H1 (cell line): ENCODE measurements around the gene CBARP. TPM values are rescaled to one million over a fixed set of nuclear protein-coding genes. Genes with fewer than 3 reads are reported as not detected.

Experiments used
- CTCF ChIA-PET: fragments of 300-600 bp; sonication (Branson Sonifier 250); formaldehyde crosslinking; loops from one replicate; lab custom pipeline; 2021; ENCODE audit not compliant: partially characterized antibody; lab: Charles Lee
- POLR2A ChIA-PET: fragments of 300-600 bp; sonication (Branson Sonifier 250); formaldehyde crosslinking; loops from one replicate; lab custom pipeline; 2021; ENCODE audit warnings: inconsistent platforms; ENCODE audit not compliant: partially characterized antibody; lab: Charles Lee
- DNase-seq, 2 experiments: peaks; one replicate each; pipeline versions ENCODE4 v3.0.0 to v3.0.0-alpha.2; 2010 to 2022; ENCODE audit warnings: low spot score in 2 of 2, low read depth in 1 of 2, mixed read lengths in 1 of 2
- FAIRE-seq: peaks from 2 replicates; lab custom pipeline; 2011; peaks lifted over from hg19 to GRCh38; lab: Jason Lieb, UNC
- H2AFZ ChIP-seq: 2 replicates; pipeline ENCODE4 v1.8.1; 2012; ENCODE audit warnings: low read length, inconsistent platforms
- H2AK5ac ChIP-seq: 2 replicates; pipeline ENCODE4 v1.6.1; 2013; ENCODE audit warnings: low read depth, low read length
- H2BK120ac ChIP-seq: replicated peaks from 2 replicates; pipeline ENCODE3; 2013; ENCODE audit warnings: low read depth, low read length, inconsistent platforms
- H2BK12ac ChIP-seq: 2 replicates; pipeline ENCODE4 v1.6.1; 2013; ENCODE audit warnings: low read depth, low read length
- H2BK15ac ChIP-seq: 2 replicates; pipeline ENCODE4 v1.6.1; 2013; ENCODE audit warnings: low read length
- H2BK20ac ChIP-seq: 2 replicates; pipeline ENCODE4 v1.6.1; 2013; ENCODE audit warnings: low read length
- H2BK5ac ChIP-seq: 2 replicates; pipeline ENCODE4 v1.6.1; 2013; ENCODE audit warnings: low read depth, low read length
- H3K14ac ChIP-seq: 2 replicates; pipeline ENCODE4 v1.6.1; 2013; ENCODE audit warnings: inconsistent platforms; ENCODE audit not compliant: insufficient read length
- H3K18ac ChIP-seq: 2 replicates; pipeline ENCODE4 v1.6.1; 2013; ENCODE audit warnings: low read length; ENCODE audit errors: extremely low read depth
- H3K23ac ChIP-seq: 2 replicates; pipeline ENCODE4 v1.6.1; 2013; ENCODE audit warnings: inconsistent platforms; ENCODE audit not compliant: insufficient read length
- H3K23me2 ChIP-seq: 2 replicates; pipeline ENCODE4 v1.6.1; 2013; ENCODE audit warnings: low read depth, low read length
- H3K27ac ChIP-seq: 2 replicates; pipeline ENCODE4 v1.6.1; 2011; ENCODE audit warnings: low read depth, low read length, inconsistent platforms
- H3K27me3 ChIP-seq, 4 experiments: replicated peaks in 1 of 4; 1 replicate in 1 of 4; 2 replicates in 3 of 4; pipeline versions ENCODE4 v1.6.1 to v1.8.1; 2011 to 2013; ENCODE audit warnings: low read length in 3 of 4, mild to moderate bottlenecking in 3 of 4, inconsistent platforms in 2 of 4, mixed read lengths in 2 of 4, moderate library complexity in 1 of 4; ENCODE audit not compliant: control insufficient read depth in 3 of 4, insufficient read depth in 3 of 4; ENCODE audit errors: extremely low read depth in 1 of 4
- H3K36me3 ChIP-seq, 4 experiments: 2 replicates each; pipeline versions ENCODE4 v1.6.1 to v1.8.1; 2011 to 2013; ENCODE audit warnings: mild to moderate bottlenecking in 4 of 4, low read length in 3 of 4, moderate library complexity in 2 of 4, control low read depth in 1 of 4, inconsistent platforms in 1 of 4; ENCODE audit not compliant: insufficient read depth in 4 of 4, control insufficient read depth in 2 of 4
- H3K4ac ChIP-seq: replicated peaks from 2 replicates; pipeline ENCODE3; 2013; ENCODE audit warnings: low read length, low read depth, mixed read lengths, inconsistent platforms; ENCODE audit not compliant: insufficient read length
- H3K4me1 ChIP-seq, 4 experiments: replicated peaks in 1 of 4; 1 replicate in 1 of 4; 2 replicates in 3 of 4; pipeline versions ENCODE4 v1.6.1 to v1.8.1; 2011 to 2013; ENCODE audit warnings: low read length in 3 of 4, inconsistent platforms in 2 of 4, mixed read lengths in 1 of 4; ENCODE audit not compliant: insufficient read depth in 4 of 4, control insufficient read depth in 3 of 4
- H3K4me2 ChIP-seq, 2 experiments: 2 replicates each; pipeline versions ENCODE4 v1.6.1 to v1.8.1; 2011 to 2013; ENCODE audit warnings: low read depth in 2 of 2, low read length in 2 of 2, control low read depth in 1 of 2, inconsistent platforms in 1 of 2, mild to moderate bottlenecking in 1 of 2; ENCODE audit not compliant: insufficient read depth in 1 of 2
- H3K4me3 ChIP-seq, 4 experiments: fragments of 200-600, 300-600 bp in 1 of 4; sonication (generic), shearing (Covaris generic), sonication (Bioruptor Twin) in 1 of 4; 2 replicates each; pipeline versions ENCODE4 v1.5.1 to v1.8.1; 2011 to 2016; ENCODE audit warnings: low read length in 4 of 4, low read depth in 3 of 4, control low read depth in 2 of 4, inconsistent platforms in 2 of 4, mild to moderate bottlenecking in 2 of 4, mixed read lengths in 1 of 4, moderate library complexity in 1 of 4; ENCODE audit not compliant: insufficient read depth in 2 of 4; ENCODE audit errors: extremely low read depth in 1 of 4
- H3K56ac ChIP-seq: replicated peaks from 2 replicates; pipeline ENCODE3; 2013; ENCODE audit warnings: low read depth, mild to moderate bottlenecking, mixed read lengths, low read length, inconsistent platforms; ENCODE audit not compliant: insufficient read length
- H3K79me1 ChIP-seq: 2 replicates; pipeline ENCODE4 v1.6.1; 2013; ENCODE audit warnings: low read depth, low read length, control low read depth
- H3K79me2 ChIP-seq, 2 experiments: 2 replicates each; pipeline versions ENCODE4 v1.6.1 to v1.8.1; 2012 to 2013; ENCODE audit warnings: low read length in 2 of 2, mild to moderate bottlenecking in 2 of 2, inconsistent platforms in 1 of 2; ENCODE audit not compliant: insufficient read depth in 2 of 2, control insufficient read depth in 1 of 2
- H3K9ac ChIP-seq, 4 experiments: replicated peaks in 1 of 4; 1 replicate in 1 of 4; 2 replicates in 3 of 4; pipeline versions ENCODE4 v1.6.1 to v1.8.1; 2011 to 2013; ENCODE audit warnings: low read depth in 3 of 4, low read length in 3 of 4, control low read depth in 2 of 4, mild to moderate bottlenecking in 2 of 4, moderate library complexity in 2 of 4, inconsistent platforms in 1 of 4; ENCODE audit errors: extremely low read depth in 1 of 4
- H3K9me3 ChIP-seq, 2 experiments: 2 replicates each; pipeline versions ENCODE4 v1.6.1 to v1.8.1; 2012 to 2013; ENCODE audit warnings: mild to moderate bottlenecking in 2 of 2, moderate library complexity in 2 of 2, control low read depth in 1 of 2, inconsistent platforms in 1 of 2, low read depth in 1 of 2, low read length in 1 of 2, mixed read lengths in 1 of 2; ENCODE audit not compliant: insufficient read depth in 2 of 2
- H4K20me1 ChIP-seq, 2 experiments: replicated peaks in 1 of 2; 2 replicates each; pipeline versions ENCODE3 to v1.8.1; 2011 to 2013; ENCODE audit warnings: inconsistent platforms in 2 of 2, low read length in 2 of 2, mild to moderate bottlenecking in 1 of 2; ENCODE audit not compliant: insufficient read depth in 2 of 2, control insufficient read depth in 1 of 2
- H4K5ac ChIP-seq: 2 replicates; pipeline ENCODE4 v1.6.1; 2013; ENCODE audit warnings: low read length, low read depth, mixed read lengths, inconsistent platforms; ENCODE audit not compliant: insufficient read length
- H4K8ac ChIP-seq: 2 replicates; pipeline ENCODE4 v1.8.0; 2013; ENCODE audit warnings: mild to moderate bottlenecking, moderate library complexity, low read length, inconsistent platforms; ENCODE audit not compliant: insufficient read depth; ENCODE audit errors: extremely low read depth
- H4K91ac ChIP-seq: replicated peaks from 2 replicates; pipeline ENCODE3; 2013; ENCODE audit warnings: low read length, mixed read lengths, inconsistent platforms; ENCODE audit not compliant: insufficient read length
- CBX5 ChIP-seq: fragments of 300-800, 300-1000 bp; sonication (generic); IDR thresholded peaks from 2 replicates; pipeline ENCODE4 v1.7.1; 2016; ENCODE audit warnings: antibody characterized with exemption, low read length, low read depth
- KDM4A ChIP-seq: IDR thresholded peaks from one replicate; pipeline ENCODE4 v1.7.1; 2012; ENCODE audit warnings: low read depth, mild to moderate bottlenecking, moderate library complexity, low read length, inconsistent platforms; ENCODE audit not compliant: severe bottlenecking
- POLR2A ChIP-seq, 2 experiments: IDR thresholded peaks; 1 replicate in 1 of 2; 2 replicates in 1 of 2; pipeline ENCODE4 v1.6.1; 2011; ENCODE audit warnings: low read depth in 2 of 2, low read length in 2 of 2, mild to moderate bottlenecking in 2 of 2; ENCODE audit errors: control extremely low read depth in 1 of 2
- POLR2AphosphoS5 ChIP-seq: IDR thresholded peaks from 2 replicates; pipeline ENCODE4 v1.6.1; 2011; ENCODE audit warnings: low read depth, low read length
- WGBS, 2 experiments: shearing (Covaris generic) in 1 of 2; methylation state at CpG; one replicate each; pipeline versions ENCODE4 v1.1.6 to v1.1.7; 2013 to 2015; ENCODE audit warnings: low lambda C conversion rate in 2 of 2, mixed read lengths in 2 of 2, inconsistent platforms in 1 of 2, low coverage in 1 of 2, missing lambda C conversion rate in 1 of 2; ENCODE audit not compliant: insufficient replicate concordance in 2 of 2, insufficient coverage in 1 of 2, insufficient read length in 1 of 2; ENCODE audit errors: extremely low coverage in 1 of 2, missing lambda C conversion rate in 1 of 2; 5-methylcytosine and 5-hydroxymethylcytosine counted together
- polyA plus RNA-seq, 7 experiments: library from polyadenylated mRNA; depleted of rRNA in 3 of 7; stranded (reverse) in 5 of 7; unstranded in 2 of 7; fragments of >200 nt in 5 of 7; fragments of 200-250 nt in 2 of 7; gene quantifications; 1 replicate in 5 of 7; 2 replicates in 1 of 7; 4 replicates in 1 of 7; pipeline versions ENCODE4 v1.2.1 to v1.2.3, GENCODE V29; 2011 to 2013; ENCODE audit warnings: missing spikeins in 2 of 7, mixed read lengths in 2 of 7
- total RNA-seq: library from RNA; stranded (reverse); fragmentation: NEBNext Ultra II Directional; extraction: Animal tissue kit (Norgen Biotek cat#: 25700); gene quantifications from 2 replicates; pipeline ENCODE4 v1.2.1, GENCODE V29; 2021

Gene CBARP
- total and polyA plus RNA-seq, 2 of the 8 experiments (the other 6 are each of a cell fraction or from before 2014, with no cell fraction given), result 4.9 to 14.7 TPM

DNA sequence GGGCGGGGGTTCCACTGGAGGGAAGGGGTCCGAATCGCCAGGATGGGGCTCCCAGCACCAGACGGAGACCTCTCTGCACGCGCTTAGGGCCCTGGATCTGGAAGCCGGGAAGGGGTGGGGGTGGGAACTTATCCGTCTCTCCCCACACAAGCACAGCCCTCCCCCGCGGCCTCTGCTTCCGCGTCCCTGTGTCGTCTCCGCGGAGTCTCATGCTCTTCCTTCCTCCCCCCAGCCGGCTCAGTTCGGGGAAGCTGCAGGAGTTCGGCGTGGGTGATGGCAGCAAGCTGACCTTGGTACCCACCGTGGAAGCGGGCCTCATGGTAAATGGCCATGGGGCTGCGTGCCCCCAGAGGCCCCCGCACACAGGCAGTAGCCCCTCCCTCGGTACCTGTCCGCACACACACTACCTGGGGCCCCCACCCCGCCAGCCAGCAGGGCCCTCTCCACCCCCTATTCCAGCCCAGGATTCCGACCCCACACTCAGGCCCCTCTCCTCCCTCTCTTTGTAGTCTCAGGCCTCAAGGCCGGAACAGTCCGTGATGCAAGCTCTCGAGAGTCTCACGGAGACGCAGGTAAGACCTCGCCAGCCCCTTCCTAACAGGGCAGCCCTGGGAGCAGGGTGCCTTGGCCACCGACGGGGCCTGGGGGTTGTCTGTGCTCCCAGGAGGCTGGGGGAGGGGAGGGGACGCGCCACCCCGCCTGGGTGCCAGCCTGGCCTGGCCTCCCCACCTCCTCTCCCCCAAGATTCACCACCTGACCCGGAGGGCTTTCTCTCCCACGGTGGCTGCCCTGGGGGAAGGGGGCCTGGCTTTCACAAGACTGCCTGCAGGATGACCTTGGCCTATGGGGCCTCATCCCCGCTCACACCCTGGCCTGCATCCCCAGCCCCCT lies 13.8 kb upstream of the CBARP start:
- peaks cover 2% of the 10 kb centered on the region; the same call in 1 of the 2 replicates for H3K23me2 ChIP-seq
- peaks cover 12% of the 10 kb centered on the region; the same call in 1 of the 2 replicates for H3K79me1 ChIP-seq
- H3K4ac ChIP-seq, result peak overlapping the region; percentile 96
- H3K4me2 ChIP-seq, result peak overlapping the region; percentile 83 to 97
- H2BK20ac ChIP-seq, result no peak overlapping the region
- no peaks in the 10 kb centered on the region for H3K27me3 ChIP-seq
- no peak overlapping the region for H3K14ac ChIP-seq
- no peak overlapping the region for H2BK15ac ChIP-seq
- H2BK5ac ChIP-seq, result peak overlapping the region; percentile 71; the same call in 1 of the 2 replicates
- H3K23ac ChIP-seq, result no peak overlapping the region
- no peak overlapping the region for H2BK12ac ChIP-seq
- ChIA-PET POLR2A (interaction anchor here (0.5 to 19.4 kb wide), 5 partner anchors 10 to 83 kb away, joined by 3 to 456 read pairs (median 4); partner anchors contain the start of genes ATP5F1D, CIRBP and FAM174C), CTCF (interaction anchor here (0.7 to 1.3 kb wide), 2 partner anchors 9 to 15 kb away, joined by 3 to 7 read pairs; no protein-coding TSS in a partner anchor)
- peak overlapping the region; percentile 66 to 99 (median 83) for H3K4me3 ChIP-seq
- no peak overlapping the region for H2AK5ac ChIP-seq
- H3K9me3 ChIP-seq, result no peaks in the 10 kb centered on the region
- peaks cover 9 to 49% of the 10 kb centered on the region in 2 experiments for H3K79me2 ChIP-seq
- peaks cover 20 to 26% of the 10 kb centered on the region in 2 experiments for H4K20me1 ChIP-seq
- H2AFZ ChIP-seq, result no peak overlapping the region
- FAIRE-seq (no peak), DNase-seq (no peak)
- 13% methylated on average over 15 of the region's 41 CpGs; no CpG with 5 or more reads in 1 of the 2 experiments for WGBS, 2 experiments
- H4K8ac ChIP-seq, result peak overlapping the region; percentile 87
- peak overlapping the region; percentile 86 for H4K91ac ChIP-seq
- H3K27ac ChIP-seq, result peak overlapping the region; percentile 89
- H3K36me3 ChIP-seq, result peaks cover 25 to 56% (median 40%) of the 10 kb centered on the region in 4 experiments
- peak; percentile 46 to 55 for TF ChIP-seq POLR2A (IDR thresholded peaks at IDR 0.05; ENCODE audit: control extremely low read depth in 1 of 2, low read depth in 2 of 2, low read length in 2 of 2)
- TF ChIP-seq POLR2AphosphoS5, result peak; percentile 33; the same call in 1 of the 2 replicates
- TF ChIP-seq KDM4A, result peak; percentile 9
- TF ChIP-seq CBX5, result no peak
- H3K4me1 ChIP-seq, result peaks cover 0 to 20% (median 12%) of the 10 kb centered on the region in 4 experiments; a peak in 6 of 7 replicates
- H4K5ac ChIP-seq, result peak overlapping the region; percentile 59
- H3K18ac ChIP-seq, result peak overlapping the region; percentile 75
- H3K9ac ChIP-seq, result peak overlapping the region; percentile 55 to 90 (median 80)
- peak overlapping the region; percentile 77 for H3K56ac ChIP-seq
- H2BK120ac ChIP-seq, result peak overlapping the region; percentile 54
